Cardiac muscle cell (in vitro differentiated cells and primary cell): ENCODE data around the gene RPN2. TPM values are rescaled to one million over a fixed set of nuclear protein-coding genes. Genes with fewer than 3 reads are reported as not detected.
A peak's percentile ranks its signal among the peaks of the same experiment; 100 is the strongest.

Experiments
- DNase-seq, 2 donors: peaks; one replicate each; pipeline versions ENCODE4 v3.0.0 to v3.0.0-alpha.2; 2010 to 2017; ENCODE audit warnings: low read depth in 1 of 2, low spot score in 1 of 2
- H3K27ac ChIP-seq: fragments of 200-600 bp; sonication (generic); 2 replicates; pipeline ENCODE4 v1.5.1; 2016
- H3K27me3 ChIP-seq: fragments of 200-600 bp; sonication (generic); 2 replicates; pipeline ENCODE4 v1.6.0; 2016; ENCODE audit warnings: control low read depth
- H3K36me3 ChIP-seq: fragments of 200-600 bp; sonication (generic); 2 replicates; pipeline ENCODE4 v1.5.1; 2016; ENCODE audit warnings: control low read depth
- H3K4me1 ChIP-seq: fragments of 200-600 bp; sonication (generic); 2 replicates; pipeline ENCODE4 v1.8.1; 2017; ENCODE audit warnings: low read depth, mild to moderate bottlenecking, mixed run types
- H3K4me3 ChIP-seq: fragments of 200-600 bp; sonication (generic); 2 replicates; pipeline ENCODE4 v1.5.1; 2016; ENCODE audit warnings: mild to moderate bottlenecking
- H3K9me3 ChIP-seq: fragments of 200-600 bp; sonication (generic); 2 replicates; pipeline ENCODE4 v1.5.1; 2017; ENCODE audit warnings: low read depth, mild to moderate bottlenecking, control low read depth
- polyA plus RNA-seq: library from polyadenylated mRNA; unstranded; fragments of >200 nt; fragmentation: Nextera tagmentation; extraction: Ambion mirVana; gene quantifications from 2 replicates; pipeline ENCODE4 v1.2.1, GENCODE V29; 2016
- total RNA-seq: library from RNA; depleted of rRNA; stranded (reverse); fragments of >200 nt; gene quantifications from 2 replicates; pipeline ENCODE4 v1.2.3, GENCODE V29; 2016
- TF ChIP-seq, protein P1 (sequence below): IDR thresholded peaks from 2 replicates; pipeline ENCODE4 v1.5.1; 2012; ENCODE audit warnings: low read depth, mild to moderate bottlenecking, low read length

Gene RPN2
- total and polyA plus RNA-seq, 2 experiments from 2014 or later, result 150 to 259 TPM

- Histone ChIP-seq H3K27ac (no peak overlapping the region), H3K4me1 (no peaks in the 10 kb centered on the region), H3K4me3 (no peak overlapping the region), H3K9me3 (no peaks in the 10 kb centered on the region), H3K36me3 (no peaks in the 10 kb centered on the region), H3K27me3 (no peaks in the 10 kb centered on the region)
- DNase-seq, result no peak
- TF ChIP-seq, protein P1, sequence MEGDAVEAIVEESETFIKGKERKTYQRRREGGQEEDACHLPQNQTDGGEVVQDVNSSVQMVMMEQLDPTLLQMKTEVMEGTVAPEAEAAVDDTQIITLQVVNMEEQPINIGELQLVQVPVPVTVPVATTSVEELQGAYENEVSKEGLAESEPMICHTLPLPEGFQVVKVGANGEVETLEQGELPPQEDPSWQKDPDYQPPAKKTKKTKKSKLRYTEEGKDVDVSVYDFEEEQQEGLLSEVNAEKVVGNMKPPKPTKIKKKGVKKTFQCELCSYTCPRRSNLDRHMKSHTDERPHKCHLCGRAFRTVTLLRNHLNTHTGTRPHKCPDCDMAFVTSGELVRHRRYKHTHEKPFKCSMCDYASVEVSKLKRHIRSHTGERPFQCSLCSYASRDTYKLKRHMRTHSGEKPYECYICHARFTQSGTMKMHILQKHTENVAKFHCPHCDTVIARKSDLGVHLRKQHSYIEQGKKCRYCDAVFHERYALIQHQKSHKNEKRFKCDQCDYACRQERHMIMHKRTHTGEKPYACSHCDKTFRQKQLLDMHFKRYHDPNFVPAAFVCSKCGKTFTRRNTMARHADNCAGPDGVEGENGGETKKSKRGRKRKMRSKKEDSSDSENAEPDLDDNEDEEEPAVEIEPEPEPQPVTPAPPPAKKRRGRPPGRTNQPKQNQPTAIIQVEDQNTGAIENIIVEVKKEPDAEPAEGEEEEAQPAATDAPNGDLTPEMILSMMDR, result no peak
These were observed 15.1 kb upstream of the RPN2 start for GRCh38 chr20:37163832-37164554.

DNA sequence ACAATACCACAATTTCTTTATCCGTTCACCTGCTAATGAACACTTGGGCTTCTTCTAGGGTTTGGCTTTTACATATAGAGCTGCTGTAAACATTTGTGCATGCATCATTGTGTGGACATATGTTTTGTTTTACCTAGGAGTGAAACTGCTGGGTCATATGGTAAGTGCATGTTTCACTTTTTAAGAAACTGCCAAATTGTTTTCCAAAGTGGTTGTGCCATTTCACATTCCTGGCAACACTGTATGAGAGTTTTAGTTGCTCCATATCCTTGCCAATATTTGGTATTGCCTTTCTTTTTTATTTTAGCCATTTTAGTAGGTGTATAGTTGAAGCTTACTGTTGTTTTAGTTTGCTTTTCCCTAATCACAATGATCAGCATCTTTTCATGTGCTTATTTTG lies 14.1 kb upstream of the RPN2 start:
- Histone ChIP-seq H3K27me3 (no peaks in the 10 kb centered on the region), H3K4me3 (no peak overlapping the region), H3K36me3 (no peaks in the 10 kb centered on the region), H3K4me1 (no peaks in the 10 kb centered on the region), H3K27ac (no peak overlapping the region), H3K9me3 (no peaks in the 10 kb centered on the region)
- no peak for DNase-seq
- TF ChIP-seq, protein P1, result no peak

GRCh38 chr20:37166867-37167266 lies 12.3 kb upstream of the RPN2 start:
- Histone ChIP-seq H3K9me3 (no peaks in the 10 kb centered on the region), H3K36me3 (no peaks in the 10 kb centered on the region), H3K27ac (no peak overlapping the region), H3K4me1 (no peaks in the 10 kb centered on the region), H3K4me3 (no peak overlapping the region), H3K27me3 (no peaks in the 10 kb centered on the region)
- no peak for DNase-seq
- TF ChIP-seq, protein P1, result no peak

DNA sequence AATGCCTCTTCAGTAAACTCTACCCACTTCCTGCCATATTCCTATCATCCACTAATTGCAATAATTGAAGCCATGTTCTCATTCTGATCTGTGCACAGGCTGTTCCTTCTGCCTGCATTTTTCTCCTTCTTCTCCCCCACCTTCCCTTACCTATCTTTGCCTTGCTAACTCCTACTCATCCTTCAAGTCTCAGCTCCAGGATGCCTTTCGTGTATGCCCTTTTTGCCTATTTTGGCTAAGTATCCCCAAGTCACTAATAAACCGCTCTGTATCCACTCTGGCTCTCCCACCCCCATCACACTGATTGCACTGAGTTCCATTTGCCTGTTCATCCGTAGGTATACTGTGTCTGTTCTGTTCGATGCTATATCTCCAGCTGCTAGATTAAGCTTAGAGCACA lies 6.3 kb upstream of the RPN2 start:
- no peaks in the 10 kb centered on the region for H3K36me3 ChIP-seq
- H3K27me3 ChIP-seq, result no peaks in the 10 kb centered on the region
- no peak overlapping the region for H3K27ac ChIP-seq
- no peak overlapping the region for H3K4me3 ChIP-seq
- TF ChIP-seq, protein P1, result no peak
- no peak for DNase-seq
- no peaks in the 10 kb centered on the region for H3K9me3 ChIP-seq
- no peaks in the 10 kb centered on the region for H3K4me1 ChIP-seq

DNA sequence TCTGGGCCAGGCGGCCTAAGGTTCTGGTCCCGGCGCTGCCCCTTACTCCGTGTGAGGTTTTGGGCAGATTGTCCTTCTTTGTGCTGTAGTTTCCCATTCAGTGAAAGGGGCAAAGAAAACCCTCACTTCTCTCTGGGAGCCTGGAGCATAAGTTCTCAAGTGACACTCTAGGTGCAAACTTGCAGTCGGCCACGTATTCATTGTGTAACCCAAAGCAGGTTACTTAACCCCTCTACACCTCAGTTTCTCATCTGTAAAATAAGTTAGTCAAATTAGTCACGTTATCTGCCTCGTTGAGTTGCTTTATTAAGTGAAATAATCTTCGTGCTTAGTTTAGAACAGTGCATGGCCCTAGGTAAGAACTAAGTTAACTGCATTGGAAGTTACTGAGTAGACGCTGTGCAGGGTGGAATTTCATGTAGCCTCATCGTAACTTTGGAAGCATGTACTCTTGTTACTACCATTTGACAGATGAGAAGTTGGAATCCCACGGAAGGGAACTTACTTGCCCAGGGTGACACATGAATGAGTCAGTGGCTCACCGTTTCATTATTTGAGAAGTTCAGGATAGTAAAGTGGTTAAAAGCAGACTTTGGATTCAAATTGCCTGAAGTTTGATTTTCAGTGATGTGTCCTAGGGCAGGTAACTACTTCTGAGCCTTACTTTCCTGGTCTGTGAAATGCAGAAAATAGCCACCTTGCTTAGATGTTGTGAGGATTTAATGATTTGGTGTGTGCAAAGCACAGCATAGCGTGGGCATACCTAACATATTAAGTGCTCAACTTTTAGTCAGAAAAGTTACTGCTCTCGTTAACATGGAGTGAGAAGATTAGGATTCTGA lies 774 bp downstream of the RPN2 start:
- TF ChIP-seq, protein P1, result no peak
- no peaks in the 10 kb centered on the region for H3K4me1 ChIP-seq
- peak in 1 of 2 donors; percentile 25 for DNase-seq
- peak overlapping the region; percentile 61 for H3K4me3 ChIP-seq
- no peaks in the 10 kb centered on the region for H3K27me3 ChIP-seq
- peak overlapping the region; percentile 99 for H3K27ac ChIP-seq
- H3K36me3 ChIP-seq, result peaks cover 14% of the 10 kb centered on the region
- no peaks in the 10 kb centered on the region for H3K9me3 ChIP-seq
